CD1c-positive myeloid dendritic cell (primary cell): Measurements from ENCODE around the gene MRGPRX2.

Experiments
- DNase-seq: peaks from one replicate; pipeline ENCODE4 v3.0.0-alpha.2; 2016; ENCODE audit errors: extremely low spot score

The MRGPRX2 gene

DNA sequence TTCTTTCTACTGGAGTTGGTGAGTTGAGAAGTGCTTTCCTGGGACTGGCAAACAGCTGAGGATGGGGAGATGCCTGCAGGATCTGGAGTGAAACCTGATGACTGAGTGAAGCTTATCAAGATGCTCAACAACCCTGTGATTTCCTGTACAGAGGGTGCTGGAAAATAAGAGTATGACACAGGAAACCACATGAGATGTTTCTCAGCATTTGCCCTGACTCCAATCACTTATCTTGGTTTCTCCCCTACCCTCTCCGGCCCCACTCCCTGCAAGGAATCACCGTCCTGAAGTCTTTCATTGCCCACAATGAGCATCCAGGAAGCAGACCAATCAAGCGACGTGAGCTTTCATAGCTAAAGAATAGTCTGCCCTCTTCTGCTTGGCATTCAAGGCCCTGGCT lies at the start of gene MRGPRX2:
MRGPRX2 (minus strand) TSS at position 89 of the 400 bp plus-strand sequence. CDS start 4,315 bp downstream, outside the sequence.
- no peak for DNase-seq

DNA sequence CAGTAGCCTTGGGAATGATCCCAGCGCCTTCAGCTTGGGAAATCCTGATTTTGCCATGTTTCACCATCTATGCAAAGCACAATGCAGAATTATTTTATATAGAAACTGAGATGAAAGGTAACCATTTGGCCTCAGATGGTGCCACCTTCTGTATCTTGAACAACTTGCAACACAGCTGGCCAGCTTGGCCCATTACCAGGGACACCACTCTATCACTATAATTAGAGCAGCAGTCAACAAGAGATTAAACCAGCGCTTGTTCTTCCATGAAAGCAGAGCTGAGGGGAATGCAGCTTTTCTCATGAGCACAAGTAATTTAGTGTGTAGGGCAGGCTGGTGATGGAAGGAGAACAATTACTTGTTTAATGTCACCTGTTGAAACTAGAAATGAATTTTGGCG lies 49.8 kb upstream of the MRGPRX2 start:
- DNase-seq: no peak

- DNase-seq: no peak
These were observed 46.6 kb upstream of the MRGPRX2 start for GRCh38 chr11:19107125-19107524.

DNA sequence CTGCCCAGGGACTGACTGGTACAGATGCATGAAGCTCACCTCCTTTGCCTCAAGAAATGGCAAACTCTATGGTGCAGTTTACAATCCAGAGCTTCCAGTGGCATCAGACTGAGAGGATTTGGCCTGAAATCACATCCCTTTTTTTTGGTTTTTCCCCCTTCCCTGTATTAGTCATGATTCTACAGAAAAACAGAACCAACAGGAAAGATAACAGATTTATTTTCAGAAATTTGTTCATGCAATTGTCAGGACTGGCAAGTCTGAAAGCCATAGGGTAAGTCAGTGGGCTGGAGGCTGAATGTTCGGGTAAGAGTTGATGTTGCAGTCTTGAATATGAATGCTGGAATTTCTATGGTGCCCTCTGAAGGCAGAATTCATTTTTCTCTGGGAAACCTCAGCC lies 44.5 kb upstream of the MRGPRX2 start:
- DNase-seq: peak; percentile 57

DNA sequence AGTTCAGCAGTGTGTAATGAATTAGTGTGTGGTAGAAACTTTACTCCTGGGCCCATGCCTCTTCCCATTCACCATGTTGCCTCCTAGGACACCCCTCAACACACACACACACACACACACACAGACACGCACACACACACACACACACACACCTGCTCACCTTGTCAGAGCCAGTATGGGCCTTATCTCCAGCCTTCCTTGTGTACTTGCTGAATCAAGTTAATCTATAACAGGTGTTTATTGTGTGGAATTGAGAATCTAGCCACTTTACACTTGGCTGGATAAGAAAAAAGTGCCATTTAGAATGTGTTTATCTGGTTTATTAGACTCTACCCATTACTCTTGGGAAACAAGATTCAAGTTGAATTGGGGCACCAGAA lies 42.0 kb upstream of the MRGPRX2 start:
- DNase-seq: no peak

DNA sequence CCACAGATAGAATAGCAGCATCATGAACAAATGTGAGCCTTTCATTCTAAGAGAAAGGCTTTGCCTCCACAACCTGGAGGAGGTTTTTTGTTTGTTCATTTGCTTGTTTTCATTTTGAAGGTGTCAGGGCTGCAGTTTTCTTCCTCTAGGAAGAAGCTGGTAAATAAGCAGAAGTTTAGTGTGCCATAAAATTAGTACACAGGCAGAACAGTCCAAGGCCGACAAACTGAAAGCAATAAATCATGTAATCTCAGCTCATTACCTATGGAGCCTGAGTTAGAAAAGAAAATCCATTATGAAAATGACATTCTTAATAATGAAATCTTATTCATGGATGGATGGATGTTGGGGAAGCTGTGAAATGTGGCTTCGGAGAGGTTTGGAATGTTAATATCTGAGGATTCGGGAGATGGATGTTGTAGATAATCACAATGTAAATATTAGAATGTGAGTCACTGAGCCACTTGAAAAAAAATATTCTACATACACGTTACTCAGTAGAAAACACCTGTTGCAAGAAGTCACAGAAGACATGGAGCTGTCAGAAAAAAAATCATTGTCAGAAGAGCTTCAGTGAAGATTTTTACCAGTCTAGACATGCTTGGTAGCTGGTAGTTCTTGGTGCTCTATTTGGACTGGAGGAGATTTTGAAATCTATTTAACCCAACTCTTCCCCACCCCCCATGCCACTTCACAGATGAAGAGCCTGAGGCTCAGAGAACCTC lies 41.4 kb upstream of the MRGPRX2 start:
- DNase-seq: no peak

- no peak for DNase-seq
These were observed 40.4 kb upstream of the MRGPRX2 start for GRCh38 chr11:19100885-19101284.

- no peak for DNase-seq
These were observed 38.6 kb upstream of the MRGPRX2 start for GRCh38 chr11:19099093-19099492.

DNA sequence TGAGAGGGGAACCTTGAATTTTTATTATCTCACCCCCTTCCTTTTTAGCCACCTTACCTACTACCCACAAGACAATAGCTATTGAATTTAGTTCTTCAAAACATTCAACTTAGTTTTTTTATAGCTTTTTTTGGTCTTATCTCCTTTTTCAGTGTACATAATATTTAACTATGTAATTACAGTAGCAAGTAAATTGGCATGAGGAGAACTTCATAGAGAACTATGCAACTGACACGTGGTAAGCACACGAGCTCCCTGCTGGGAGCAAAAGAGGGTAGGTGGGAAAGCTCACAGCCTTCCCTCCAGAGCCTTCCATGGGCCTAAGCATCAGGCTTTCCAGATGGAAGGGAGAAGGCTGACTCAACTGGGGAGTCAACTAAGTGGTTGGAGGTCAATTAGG lies 34.3 kb upstream of the MRGPRX2 start:
- no peak for DNase-seq

- DNase-seq: no peak
These were observed 33.5 kb upstream of the MRGPRX2 start for GRCh38 chr11:19093976-19094375.

GRCh38 chr11:19092850-19093249 lies 32.3 kb upstream of the MRGPRX2 start:
- no peak for DNase-seq

- no peak for DNase-seq
These were observed 31.8 kb upstream of the MRGPRX2 start for GRCh38 chr11:19092342-19092741.

DNA sequence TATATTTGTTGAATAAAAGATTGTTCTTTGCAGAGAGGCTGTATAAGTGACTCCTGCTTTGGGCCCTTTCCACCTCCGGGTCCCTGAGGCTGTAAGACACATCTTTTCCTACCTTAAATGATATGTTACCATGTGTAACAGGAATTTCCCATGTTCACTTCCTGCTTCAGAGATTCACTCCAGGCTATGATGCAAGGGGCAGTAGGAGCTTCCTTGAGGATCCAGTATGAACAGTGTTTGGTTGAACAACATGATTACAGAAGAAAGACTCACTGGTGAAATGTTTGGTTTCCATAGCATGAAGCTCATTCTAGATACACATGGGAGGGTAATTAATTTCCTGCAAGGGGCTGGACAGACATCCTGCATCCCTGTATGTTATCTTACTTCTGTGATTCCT lies 30.8 kb upstream of the MRGPRX2 start:
- no peak for DNase-seq

DNA sequence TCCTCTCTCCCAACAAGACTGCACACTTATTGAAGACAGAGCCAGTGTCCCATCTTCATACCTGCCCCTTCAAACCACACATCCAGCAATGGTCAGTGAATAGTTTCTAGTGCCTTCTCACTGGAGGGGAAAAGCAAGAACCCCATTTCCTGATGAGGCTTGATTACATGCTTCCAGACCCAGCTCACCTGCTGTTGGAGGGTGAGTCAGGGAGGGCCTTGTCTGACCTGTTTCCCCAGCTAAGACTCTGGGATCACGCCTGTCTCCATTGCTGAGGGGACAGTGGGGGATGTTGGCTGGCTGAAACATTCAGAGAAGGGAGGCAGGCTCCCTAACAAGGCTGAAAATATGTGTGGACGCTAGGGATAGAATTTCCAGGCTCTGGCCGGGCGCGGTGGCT lies 28.9 kb upstream of the MRGPRX2 start:
- no peak for DNase-seq

DNA sequence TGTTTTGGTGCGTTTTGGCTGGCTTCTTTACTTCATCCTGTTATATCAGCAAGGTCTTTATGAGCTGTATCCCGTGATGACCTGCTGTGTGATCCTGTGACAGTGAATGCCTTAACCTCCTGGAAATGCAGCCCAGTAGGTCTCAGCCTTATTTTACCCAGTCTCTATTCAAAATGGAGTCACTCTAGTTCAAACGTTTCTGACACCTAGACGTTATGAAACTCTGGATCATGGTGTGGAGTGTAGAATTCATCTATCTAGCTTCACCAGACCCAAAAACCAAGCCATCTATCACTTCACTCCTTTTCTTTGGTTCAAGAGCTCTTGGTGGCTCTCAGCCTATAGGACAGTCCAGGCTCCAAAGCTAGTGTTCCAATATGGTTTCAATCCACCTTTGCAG lies 28.3 kb upstream of the MRGPRX2 start:
- no peak for DNase-seq

DNA sequence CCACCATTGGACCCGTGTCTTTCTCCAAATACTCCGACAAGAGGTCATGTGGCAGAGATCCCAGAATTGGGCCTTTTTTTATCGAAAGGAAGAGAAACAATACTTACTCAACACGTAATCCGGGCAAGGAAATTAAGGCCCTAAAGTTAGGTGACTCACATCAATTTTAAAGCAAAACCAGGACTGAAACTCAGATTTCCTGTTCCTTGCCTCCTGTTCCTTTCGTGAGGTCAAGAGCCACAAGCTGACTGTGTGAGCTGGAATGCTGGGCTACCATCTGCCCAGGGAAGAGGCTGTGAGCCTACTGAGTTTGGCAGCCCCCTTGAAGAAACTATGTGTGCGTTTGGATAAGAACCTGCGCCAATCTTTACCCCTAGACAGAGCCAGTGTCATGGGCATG lies 27.1 kb upstream of the MRGPRX2 start:
- DNase-seq: no peak

- no peak for DNase-seq
These were observed 24.3 kb upstream of the MRGPRX2 start for GRCh38 chr11:19084661-19085315.

GRCh38 chr11:19083166-19083565 lies 22.6 kb upstream of the MRGPRX2 start:
- no peak for DNase-seq

GRCh38 chr11:19080579-19080993 lies 20.1 kb upstream of the MRGPRX2 start:
- no peak for DNase-seq

DNA sequence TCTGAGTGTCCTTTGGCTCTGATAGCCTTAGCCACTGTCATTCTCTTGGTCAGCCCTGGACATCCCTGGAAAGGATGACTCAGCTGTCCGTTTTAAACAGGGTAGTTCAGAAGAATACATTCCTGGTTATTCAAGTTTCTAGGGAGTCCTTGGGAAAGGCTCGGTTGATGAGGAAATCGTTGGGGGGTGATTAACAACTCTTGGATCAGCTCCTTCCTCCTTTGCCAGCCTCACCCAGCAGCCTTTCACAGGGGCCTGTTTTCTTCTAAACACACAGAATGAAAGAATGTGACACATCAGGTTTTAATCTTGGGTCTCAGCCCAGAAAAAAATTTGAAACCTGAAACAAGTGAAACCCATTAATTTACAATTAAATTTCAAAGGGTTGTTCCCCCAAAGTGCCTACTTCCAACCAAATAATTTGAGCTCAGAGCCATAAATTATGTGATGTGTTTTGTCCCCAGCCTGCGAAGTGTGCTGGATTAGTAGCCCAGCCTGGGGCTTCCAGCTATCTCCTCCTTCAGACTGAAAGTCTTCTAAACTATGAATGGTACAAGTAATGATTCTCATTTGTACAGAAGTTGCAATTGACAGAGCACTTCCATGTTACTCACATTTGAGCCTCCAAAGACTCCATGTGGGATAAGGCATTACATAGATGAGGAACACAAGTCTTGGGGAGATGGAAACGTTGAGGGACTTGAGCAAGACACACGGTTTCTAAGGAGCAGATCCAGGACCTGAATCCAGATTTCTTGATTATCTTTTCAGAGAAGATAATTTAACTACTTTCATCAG lies 19.3 kb upstream of the MRGPRX2 start:
- DNase-seq: no peak

DNA sequence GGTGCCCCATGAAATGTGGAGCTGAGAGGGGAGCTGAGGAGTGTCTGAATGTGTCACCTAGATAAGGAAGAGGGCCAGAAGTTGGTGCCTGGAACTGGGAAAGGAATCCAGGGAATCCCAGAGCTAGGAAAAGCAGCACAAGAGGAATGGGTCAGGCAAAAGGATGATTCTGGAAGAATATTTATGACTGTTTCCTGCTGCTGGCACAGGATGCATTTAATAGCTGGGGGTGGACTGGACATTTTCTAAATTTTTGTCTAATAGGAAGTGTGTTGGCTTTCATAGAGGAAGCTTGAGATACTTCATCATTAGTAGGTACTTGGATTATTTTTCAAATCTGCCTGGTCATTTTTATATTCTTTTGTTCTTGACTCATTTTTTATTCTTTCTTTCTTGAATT lies 17.4 kb upstream of the MRGPRX2 start:
- no peak for DNase-seq

DNA sequence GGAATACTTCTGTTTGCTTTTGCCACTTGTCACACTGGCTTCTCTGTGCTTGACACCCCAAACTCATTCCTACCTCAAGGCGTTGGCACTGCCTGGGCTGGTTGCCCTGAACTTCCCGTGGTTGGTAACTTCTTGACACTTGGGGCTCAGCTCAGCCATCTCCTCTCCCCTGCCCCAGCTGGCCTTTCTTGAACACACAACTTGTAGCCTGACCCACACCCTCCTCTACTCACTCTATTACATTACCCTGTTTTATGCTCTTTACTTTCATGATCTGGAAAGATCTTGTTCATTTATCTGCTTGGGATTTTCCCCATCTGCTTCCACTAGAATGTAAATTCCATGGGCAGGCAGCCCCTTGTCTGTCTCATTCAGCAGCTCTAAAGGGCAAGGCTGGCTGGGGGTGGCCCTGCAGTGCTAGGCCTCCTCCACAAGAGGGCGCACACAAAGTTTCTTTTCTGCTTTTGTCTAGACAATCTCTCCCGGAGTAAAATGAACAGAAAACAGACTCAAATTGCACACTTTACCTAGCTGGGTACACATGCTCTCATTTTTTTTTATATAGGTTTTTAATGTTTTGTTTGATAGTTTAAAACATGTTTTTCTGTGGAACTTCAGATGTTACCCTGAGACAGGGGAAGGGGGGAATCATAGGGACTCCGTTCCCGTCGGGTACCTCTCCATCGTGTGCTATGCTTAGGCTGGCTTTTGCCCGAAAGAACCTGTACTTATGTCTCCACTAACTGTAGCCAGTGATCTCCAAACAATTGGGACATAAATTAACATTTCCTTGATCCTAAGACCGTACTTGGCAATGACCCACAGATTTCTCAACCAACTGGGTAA lies 16.4 kb upstream of the MRGPRX2 start:
- peak; percentile 68 for DNase-seq
